ENCODE measurements around the gene GPRC5D. TPM values are rescaled to one million over a fixed set of nuclear protein-coding genes. Genes with fewer than 3 reads are reported as not detected.

Gene GPRC5D
- total RNA-seq, 1 experiment from 2014 or later, result 0.33 TPM

DNA sequence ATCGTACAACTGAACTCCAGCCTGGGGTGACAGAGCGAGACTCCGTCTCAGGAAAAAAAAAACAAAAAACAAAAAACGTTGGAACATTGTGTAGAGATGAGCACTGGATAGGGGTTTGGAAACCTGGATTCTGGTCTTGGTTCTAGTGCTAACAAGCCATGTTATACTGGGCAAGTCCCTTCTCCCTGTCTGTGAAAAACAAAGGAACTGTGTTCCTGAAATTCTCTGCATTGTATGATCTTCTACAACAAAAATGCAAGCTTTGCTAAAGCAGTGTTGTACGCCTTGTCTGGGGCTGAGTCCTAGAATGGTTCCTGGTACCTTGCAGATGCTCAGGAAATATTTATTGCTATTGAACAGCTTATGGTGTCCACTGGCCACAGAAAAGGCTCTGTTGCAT is 13.4 kb downstream of the GPRC5D start (continued):
- TF ChIP-seq IRF2 (CRISPR knock-in tag; IDR thresholded peaks at IDR 0.05; ENCODE audit: borderline replicate concordance, low read depth), result no peak
- TF ChIP-seq ATF1 (CRISPR knock-in tag; IDR thresholded peaks at IDR 0.05), result no peak
- TF ChIP-seq HMGXB4 (CRISPR knock-in tag; IDR thresholded peaks at IDR 0.05), result no peak
- TF ChIP-seq, protein P1, sequence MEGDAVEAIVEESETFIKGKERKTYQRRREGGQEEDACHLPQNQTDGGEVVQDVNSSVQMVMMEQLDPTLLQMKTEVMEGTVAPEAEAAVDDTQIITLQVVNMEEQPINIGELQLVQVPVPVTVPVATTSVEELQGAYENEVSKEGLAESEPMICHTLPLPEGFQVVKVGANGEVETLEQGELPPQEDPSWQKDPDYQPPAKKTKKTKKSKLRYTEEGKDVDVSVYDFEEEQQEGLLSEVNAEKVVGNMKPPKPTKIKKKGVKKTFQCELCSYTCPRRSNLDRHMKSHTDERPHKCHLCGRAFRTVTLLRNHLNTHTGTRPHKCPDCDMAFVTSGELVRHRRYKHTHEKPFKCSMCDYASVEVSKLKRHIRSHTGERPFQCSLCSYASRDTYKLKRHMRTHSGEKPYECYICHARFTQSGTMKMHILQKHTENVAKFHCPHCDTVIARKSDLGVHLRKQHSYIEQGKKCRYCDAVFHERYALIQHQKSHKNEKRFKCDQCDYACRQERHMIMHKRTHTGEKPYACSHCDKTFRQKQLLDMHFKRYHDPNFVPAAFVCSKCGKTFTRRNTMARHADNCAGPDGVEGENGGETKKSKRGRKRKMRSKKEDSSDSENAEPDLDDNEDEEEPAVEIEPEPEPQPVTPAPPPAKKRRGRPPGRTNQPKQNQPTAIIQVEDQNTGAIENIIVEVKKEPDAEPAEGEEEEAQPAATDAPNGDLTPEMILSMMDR (IDR thresholded peaks at IDR 0.05), result no peak
- TF ChIP-seq MLX (CRISPR knock-in tag; IDR thresholded peaks at IDR 0.05), result no peak
- no peak for TF ChIP-seq ZNF121 (CRISPR knock-in tag; IDR thresholded peaks at IDR 0.05)

- CTCF ChIA-PET, result interaction anchor here (0.6 to 1.7 kb wide), 3 partner anchors 39 to 275 kb away, joined by 4 to 9 read pairs (median 5); no protein-coding TSS in a partner anchor
- DNase-seq (ENCODE audit: low spot score) (no peak), ATAC-seq (no peak)
- POLR2A ChIA-PET, result no interaction called here
- Mint-ChIP-seq H3K27me3 (ENCODE audit: low read depth) (no peaks in the 10 kb centered on the region; the same call in 1 of the 2 replicates), H3K36me3 (no peaks in the 10 kb centered on the region), H3K4me1 (peaks cover 5% of the 10 kb centered on the region), H3K27ac (no peak overlapping the region), H3K9me3 (no peaks in the 10 kb centered on the region), H3K4me3 (no peak overlapping the region)
- TF ChIP-seq, protein P2, sequence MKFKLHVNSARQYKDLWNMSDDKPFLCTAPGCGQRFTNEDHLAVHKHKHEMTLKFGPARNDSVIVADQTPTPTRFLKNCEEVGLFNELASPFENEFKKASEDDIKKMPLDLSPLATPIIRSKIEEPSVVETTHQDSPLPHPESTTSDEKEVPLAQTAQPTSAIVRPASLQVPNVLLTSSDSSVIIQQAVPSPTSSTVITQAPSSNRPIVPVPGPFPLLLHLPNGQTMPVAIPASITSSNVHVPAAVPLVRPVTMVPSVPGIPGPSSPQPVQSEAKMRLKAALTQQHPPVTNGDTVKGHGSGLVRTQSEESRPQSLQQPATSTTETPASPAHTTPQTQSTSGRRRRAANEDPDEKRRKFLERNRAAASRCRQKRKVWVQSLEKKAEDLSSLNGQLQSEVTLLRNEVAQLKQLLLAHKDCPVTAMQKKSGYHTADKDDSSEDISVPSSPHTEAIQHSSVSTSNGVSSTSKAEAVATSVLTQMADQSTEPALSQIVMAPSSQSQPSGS (CRISPR knock-in tag; IDR thresholded peaks at IDR 0.05; ENCODE audit: borderline replicate concordance, low read depth), result no peak
- TF ChIP-seq E2F1 (CRISPR knock-in tag; IDR thresholded peaks at IDR 0.05) (no peak), IRF1 (CRISPR knock-in tag; IDR thresholded peaks at IDR 0.05) (no peak), SMAD3 (CRISPR knock-in tag; IDR thresholded peaks at IDR 0.05; ENCODE audit: borderline replicate concordance) (no peak), TCF7 (CRISPR knock-in tag; IDR thresholded peaks at IDR 0.05; ENCODE audit: low read depth) (no peak), SOX15 (CRISPR knock-in tag; IDR thresholded peaks at IDR 0.05) (no peak), NFATC4 (CRISPR knock-in tag; IDR thresholded peaks at IDR 0.05) (no peak), PRDM15 (CRISPR knock-in tag; IDR thresholded peaks at IDR 0.05) (no peak), E2F4 (CRISPR knock-in tag; IDR thresholded peaks at IDR 0.05; ENCODE audit: borderline replicate concordance, low read depth) (no peak), CBFB (CRISPR knock-in tag; IDR thresholded peaks at IDR 0.05; ENCODE audit: low read depth) (no peak), CDX4 (CRISPR knock-in tag; IDR thresholded peaks at IDR 0.05; ENCODE audit: borderline replicate concordance) (no peak)
- TF ChIP-seq, protein P3, sequence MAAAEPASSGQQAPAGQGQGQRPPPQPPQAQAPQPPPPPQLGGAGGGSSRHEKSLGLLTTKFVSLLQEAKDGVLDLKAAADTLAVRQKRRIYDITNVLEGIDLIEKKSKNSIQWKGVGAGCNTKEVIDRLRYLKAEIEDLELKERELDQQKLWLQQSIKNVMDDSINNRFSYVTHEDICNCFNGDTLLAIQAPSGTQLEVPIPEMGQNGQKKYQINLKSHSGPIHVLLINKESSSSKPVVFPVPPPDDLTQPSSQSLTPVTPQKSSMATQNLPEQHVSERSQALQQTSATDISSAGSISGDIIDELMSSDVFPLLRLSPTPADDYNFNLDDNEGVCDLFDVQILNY (CRISPR knock-in tag; IDR thresholded peaks at IDR 0.05), result no peak
- TF ChIP-seq, protein P1 (IDR thresholded peaks at IDR 0.05), result no peak
These were observed 14.9 kb downstream of the GPRC5D start for GRCh38 chr12:12936983-12937491.

All from WTC11 (cell line).